DMS79 treated with DMSO at 0.1 percent for 48 hours (cell line): ENCODE data around the gene TPM2.

Experiments used
- DNase-seq: peaks from one replicate; lab custom pipeline; 2025; lab: John Stamatoyannopoulos, UW

TPM2 gene

DNA sequence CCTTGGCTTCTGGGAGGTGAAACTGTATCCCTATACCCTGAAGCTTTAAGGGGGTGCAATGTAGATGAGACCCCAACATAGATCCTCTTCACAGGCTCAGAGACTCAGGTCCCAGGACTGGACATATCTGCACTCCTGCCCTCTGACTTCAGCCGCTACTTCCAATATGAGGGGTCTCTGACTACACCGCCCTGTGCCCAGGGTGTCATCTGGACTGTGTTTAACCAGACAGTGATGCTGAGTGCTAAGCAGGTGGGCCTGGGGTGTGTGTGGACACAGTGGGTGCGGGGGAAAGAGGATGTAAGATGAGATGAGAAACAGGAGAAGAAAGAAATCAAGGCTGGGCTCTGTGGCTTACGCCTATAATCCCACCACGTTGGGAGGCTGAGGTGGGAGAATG, 10.6 kb downstream of the TPM2 start:
- DNase-seq: no peak

DNA sequence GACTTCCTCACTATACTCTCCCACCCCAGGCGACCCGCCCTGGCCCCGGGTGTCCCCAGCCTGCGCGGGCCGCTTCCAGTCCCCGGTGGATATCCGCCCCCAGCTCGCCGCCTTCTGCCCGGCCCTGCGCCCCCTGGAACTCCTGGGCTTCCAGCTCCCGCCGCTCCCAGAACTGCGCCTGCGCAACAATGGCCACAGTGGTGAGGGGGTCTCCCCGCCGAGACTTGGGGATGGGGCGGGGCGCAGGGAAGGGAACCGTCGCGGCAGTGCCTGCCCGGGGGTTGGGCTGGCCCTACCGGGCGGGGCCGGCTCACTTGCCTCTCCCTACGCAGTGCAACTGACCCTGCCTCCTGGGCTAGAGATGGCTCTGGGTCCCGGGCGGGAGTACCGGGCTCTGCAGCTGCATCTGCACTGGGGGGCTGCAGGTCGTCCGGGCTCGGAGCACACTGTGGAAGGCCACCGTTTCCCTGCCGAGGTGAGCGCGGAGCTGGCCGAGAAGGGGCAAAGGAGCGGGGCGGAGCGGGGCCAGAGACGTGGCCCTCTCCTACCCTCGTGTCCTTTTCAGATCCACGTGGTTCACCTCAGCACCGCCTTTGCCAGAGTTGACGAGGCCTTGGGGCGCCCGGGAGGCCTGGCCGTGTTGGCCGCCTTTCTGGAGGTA, 13.9 kb downstream of the TPM2 start:
- DNase-seq: no peak

DNA sequence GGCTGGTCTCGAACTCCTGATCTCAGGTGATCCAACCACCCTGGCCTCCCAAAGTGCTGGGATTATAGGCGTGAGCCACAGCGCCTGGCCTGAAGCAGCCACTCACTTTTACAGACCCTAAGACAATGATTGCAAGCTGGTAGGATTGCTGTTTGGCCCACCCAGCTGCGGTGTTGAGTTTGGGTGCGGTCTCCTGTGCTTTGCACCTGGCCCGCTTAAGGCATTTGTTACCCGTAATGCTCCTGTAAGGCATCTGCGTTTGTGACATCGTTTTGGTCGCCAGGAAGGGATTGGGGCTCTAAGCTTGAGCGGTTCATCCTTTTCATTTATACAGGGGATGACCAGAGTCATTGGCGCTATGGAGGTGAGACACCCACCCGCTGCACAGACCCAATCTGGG, 14.5 kb downstream of the TPM2 start:
- no peak for DNase-seq

DNA sequence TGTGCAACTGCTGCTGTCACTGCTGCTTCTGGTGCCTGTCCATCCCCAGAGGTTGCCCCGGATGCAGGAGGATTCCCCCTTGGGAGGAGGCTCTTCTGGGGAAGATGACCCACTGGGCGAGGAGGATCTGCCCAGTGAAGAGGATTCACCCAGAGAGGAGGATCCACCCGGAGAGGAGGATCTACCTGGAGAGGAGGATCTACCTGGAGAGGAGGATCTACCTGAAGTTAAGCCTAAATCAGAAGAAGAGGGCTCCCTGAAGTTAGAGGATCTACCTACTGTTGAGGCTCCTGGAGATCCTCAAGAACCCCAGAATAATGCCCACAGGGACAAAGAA, 15.7 kb downstream of the TPM2 start:
- no peak for DNase-seq

DNA sequence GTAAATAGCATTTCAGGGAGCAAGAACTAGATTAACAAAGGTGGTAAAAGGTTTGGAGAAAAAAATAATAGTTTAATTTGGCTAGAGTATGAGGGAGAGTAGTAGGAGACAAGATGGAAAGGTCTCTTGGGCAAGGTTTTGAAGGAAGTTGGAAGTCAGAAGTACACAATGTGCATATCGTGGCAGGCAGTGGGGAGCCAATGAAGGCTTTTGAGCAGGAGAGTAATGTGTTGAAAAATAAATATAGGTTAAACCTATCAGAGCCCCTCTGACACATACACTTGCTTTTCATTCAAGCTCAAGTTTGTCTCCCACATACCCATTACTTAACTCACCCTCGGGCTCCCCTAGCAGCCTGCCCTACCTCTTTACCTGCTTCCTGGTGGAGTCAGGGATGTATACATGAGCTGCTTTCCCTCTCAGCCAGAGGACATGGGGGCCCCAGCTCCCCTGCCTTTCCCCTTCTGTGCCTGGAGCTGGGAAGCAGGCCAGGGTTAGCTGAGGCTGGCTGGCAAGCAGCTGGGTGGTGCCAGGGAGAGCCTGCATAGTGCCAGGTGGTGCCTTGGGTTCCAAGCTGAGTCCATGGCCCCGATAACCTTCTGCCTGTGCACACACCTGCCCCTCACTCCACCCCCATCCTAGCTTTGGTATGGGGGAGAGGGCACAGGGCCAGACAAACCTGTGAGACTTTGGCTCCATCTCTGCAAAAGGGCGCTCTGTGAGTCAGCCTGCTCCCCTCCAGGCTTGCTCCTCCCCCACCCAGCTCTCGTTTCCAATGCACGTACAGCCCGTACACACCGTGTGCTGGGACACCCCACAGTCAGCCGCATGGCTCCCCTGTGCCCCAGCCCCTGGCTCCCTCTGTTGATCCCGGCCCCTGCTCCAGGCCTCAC, 16.3 kb downstream of the TPM2 start, which contains the start of gene CA9:
CA9 (plus strand) TSS at position 797 of the 893 bp plus-strand sequence; CDS start at position 829, 32 bp downstream.
- peak; percentile 82 for DNase-seq

DNA sequence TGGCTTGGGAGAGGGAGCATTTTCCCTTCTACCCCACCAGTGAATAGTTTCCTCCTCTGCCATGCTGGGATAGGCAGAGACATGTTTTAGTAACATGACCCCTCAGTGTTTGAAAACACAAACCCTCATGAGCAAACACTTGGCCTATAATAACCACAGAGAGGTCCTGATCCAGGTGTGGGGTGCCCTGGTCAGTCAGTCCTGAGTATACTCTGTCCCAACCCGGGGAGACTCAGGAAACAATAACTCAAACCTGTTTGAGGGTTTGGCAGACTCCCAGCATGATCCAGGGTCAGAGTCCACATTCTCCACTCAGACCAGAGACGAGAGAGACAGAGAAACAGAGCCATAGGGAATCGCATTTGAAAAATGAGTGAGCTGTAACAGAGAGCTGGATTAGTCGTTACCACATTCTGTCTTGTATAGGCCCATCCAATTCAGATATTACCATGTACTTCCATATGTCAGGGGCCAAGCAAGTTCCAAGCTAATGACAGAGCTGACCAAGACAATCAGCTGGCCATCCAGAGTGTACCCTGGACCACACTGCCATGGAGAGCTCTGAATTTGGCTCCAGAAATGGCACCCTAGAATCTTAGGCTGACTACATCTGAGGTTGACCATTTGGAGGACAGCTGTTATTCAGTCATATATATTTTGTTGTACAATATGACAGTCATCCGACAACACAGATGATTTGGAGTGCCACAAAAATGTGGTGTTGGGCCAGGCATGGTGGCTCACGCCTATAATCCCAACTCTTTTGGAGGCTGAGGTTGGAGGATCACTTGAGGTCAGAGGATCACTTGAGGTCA, 20.2 kb downstream of the TPM2 start:
- DNase-seq: no peak

DNA sequence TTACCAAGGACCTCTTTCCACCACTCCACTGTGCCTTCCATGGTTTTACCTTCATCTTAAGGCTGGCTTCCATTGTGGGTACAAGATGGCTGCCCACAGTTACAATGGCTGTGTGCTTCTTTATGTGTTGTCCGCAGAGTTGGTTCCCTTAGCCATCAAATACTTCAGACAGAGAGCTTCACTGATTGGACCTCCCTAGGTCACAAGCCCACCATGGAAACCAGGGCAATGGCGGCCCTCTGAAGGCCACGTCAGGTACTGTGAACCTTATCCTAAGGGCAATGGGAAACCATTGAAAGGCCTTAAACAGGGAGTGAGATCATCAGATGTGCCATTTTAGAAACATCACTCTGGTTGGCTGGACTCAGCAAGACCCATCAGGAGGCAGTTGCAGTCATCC, 21.8 kb downstream of the TPM2 start:
- no peak for DNase-seq

DNA sequence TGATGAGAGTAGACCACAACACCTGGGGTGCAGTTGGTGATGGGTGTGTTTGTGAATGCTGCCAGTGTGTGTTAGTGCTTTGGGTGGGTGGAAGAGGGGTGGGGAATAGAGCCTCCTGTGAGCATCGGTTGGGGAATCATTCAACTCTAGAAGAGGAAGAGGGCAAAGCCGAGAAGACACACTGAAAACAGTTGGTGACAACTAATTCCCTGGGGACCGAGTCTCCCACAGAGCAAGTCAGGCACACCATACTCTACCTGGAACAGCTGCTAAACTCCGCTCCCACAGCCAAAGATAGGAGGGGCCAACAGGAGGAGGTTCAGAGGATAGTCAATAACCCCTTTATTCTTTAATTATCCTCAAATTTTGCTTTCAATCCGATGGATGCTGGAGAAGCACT, 23.2 kb downstream of the TPM2 start:
- no peak for DNase-seq

DNA sequence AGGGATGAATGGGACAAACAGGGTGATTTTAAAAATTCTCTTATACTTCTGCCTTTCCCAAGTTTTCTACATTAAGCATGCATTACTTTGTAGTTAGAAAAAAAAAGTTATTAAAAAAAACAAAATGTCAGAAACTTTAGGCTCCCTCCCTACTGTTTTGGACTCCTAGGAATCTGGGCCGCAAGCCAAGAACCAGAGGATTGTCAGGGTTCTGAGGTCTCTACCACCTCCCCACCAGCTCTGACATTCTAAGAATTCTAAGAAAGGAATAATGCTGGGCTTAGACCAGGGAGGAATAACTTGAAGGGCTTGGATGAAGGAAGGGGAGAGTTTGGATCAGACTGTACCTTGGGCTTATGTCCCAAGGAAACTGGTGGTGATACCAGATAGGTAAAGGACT, 23.7 kb downstream of the TPM2 start:
- DNase-seq: no peak

DNA sequence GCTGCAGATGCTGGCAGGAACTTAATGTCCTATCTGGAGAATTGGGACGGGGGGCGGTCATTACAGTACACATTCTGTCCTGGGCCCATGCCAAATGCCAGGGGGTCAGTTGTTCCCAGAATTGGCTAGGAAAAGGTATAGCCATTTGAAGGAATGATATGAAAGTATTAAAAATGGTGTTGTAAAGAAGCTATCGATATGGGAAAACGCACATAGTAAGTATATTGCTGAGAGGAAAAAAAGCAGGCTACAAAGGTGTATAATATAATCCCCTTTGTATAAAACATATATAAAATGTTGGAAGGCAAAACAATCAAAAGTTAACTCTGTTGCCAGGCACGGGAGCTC, 24.3 kb downstream of the TPM2 start:
- DNase-seq: peak; percentile 43

DNA sequence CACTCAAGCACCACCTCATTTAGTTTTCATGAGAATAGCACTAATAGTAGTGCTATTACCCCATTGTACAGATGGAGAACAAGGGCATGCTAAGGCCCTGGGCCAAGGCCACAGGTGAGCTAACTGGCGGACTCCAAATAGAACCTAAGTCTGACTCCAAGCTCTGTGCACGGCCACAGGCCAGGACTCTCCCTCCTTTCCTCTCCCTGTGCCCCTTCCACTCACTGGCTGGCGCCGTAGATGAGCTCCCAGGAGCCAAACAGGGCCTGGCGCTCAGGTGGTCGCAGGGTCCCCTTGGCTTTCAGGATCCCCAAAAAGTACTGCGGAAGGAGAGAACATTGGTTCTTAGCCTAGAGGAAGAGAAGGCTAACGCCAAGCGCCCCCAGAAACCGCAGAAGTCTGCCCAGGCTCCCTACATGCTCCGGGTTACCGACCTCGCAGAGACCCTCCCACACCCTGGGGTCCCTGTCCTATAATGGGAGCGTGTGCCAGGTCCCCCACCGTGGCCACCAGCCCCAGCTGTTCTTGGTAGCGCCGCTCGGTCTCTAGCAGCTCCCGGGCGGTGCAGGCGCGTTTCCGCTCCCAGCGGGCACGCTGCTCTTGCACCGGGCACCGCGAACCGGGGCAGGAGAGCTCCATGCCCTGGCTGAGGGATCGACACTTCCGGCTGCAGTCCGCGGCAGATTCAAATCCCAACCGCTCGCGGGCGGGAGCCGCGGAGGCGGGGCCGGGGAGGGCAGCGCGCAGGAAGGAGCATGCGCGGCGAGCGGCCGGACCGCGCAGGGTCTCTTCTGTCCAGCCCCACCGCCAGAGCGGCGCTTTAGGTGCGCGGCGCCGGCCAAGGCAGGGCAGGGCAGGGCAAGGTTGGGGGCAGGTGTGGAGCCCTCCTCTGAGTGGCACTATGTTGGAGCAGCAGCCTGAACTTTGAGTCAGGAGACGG, 24.9 kb downstream of the TPM2 start, which contains the start of gene ARHGEF39:
ARHGEF39 (minus strand) TSS at position 665 of the 940 bp plus-strand sequence; CDS start at position 639, 26 bp downstream.
- peak; percentile 85 for DNase-seq

DNA sequence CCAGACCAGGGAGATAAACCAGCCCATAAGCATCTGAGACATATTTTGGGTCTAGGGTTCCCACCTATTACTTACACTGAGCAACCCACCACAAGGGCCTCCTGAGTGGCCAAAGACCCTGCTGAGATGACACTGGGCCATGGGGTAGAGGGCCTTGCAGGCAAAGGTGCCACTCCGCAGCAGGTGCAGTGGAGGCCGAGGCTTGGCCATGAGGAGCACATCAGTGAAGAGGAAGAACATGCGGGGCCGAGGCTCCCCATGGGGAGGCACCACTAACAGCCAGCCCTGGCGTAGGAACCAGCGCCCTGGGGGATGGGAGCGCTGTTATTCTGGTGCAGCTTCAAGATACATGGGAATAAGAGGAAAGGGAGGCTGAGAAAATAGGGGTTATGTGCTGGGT, 27.3 kb downstream of the TPM2 start:
- DNase-seq: no peak

DNA sequence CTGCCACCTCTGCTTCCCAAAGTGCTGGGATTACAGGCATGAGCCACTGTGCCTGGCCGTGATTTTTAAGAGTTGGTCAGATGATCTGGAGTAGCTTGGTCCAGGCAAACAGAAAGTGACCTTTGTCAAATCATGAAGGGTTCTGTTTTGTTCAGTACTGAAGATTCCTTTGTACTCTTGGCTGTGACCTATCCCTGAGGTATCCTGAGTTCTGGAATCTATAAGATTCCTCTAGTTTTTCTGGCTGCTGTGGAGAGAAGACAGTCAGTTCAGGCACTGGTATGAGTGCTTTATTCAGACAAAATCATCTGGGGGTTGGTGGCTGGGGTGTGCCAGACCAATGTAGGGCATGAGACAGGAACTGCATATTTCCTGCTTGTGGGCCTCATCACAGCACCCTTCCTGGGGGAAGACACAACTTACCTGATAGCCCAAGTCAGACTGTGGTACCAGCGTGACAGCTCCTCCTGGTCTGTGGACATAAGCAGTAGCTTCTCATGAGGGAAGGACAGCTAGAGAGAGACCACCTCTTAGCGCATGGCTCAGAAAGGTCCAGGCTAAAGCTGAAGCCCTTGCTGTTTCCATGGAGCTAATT, 27.9 kb downstream of the TPM2 start:
- DNase-seq: no peak

DNA sequence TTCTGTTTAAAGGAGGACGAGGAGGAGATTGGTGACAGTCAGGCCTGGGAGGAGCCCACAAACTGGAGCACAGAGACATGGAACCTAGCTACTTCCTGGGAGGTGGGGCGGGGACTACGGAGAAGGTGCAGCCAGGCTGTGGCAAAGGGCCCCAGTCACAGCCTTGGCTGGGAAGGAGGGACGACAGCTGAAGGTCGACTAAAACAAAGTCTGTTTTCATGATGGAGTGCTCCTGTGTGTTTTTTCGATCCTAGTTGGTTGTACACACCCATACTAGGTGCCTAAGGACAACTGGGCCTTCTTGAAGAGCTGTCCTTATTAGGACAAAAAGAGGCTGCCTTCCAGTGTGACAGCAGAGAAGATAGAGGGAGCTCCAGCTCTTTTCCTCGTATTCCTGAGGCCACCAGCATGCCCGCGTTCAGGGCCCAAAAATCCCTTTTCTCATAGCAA, 28.7 kb downstream of the TPM2 start:
- no peak for DNase-seq

DNA sequence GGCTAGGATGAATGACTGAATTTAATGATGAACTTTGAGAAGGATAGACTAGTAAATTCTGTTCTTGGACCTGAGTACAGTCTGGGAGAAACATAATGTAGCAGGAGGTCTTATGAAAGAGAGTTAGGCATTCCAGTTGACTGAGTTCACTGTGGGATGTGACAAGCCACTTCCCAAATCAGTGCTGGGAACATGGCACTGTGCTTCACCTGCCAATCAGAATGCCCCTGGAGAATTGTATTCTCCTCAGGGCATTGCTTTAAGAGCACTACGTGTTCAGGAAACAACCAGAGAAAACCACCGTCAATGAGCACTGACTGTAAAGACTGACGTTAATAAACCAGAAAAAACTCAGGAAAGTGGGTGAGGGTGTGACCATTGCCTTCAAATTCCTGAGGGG, 30.4 kb downstream of the TPM2 start:
- no peak for DNase-seq

DNA sequence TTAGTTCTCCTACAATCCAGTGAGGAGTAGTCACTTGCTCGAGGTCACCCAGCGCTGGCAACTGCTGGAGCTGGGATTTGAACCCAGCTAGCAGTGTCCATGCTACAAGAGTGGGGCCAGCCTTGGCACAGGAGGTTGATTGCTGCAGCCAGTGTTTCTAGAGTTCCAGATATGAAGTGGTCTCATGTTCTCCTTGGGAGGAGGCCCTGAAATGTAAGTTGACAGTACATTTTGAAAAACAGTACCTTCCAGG, 30.8 kb downstream of the TPM2 start:
- no peak for DNase-seq

DNA sequence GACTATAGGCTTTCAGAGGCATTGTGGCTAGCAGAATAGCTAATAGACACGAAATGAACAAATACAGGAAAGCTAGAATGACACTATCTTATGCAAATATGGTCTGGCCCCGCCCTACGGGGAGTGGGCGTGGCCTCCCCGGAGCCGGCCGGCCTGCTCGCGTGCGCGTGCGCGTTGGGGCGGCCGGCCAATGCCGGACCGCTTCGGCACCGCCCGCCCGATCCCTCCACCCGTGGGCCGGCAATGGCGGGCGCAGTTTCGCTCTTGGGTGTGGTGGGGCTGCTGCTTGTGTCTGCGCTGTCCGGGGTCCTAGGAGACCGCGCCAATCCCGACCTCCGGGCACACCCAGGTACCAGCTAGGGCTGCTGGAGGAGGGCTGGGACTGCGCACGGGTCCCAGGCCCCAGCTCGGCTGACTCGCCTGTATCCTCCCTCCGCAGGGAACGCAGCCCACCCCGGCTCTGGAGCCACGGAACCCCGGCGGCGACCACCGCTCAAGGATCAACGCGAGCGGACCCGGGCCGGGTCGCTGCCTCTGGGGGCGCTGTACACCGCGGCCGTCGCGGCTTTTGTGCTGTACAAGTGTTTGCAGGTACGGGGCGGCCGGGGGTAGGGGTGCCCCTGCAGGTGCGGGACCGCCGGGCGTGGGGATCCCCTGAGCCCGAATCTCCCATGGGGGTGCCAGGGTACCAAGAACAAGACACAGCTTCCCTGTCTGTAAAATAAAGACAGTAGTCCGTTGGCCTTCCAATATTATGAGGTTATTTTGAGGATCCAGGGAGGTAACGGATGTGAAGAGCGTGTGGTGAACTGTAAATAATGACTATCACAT, 31.4 kb downstream of the TPM2 start, which contains the start of gene CCDC107:
CCDC107 (plus strand) TSS at position 156 of the 831 bp plus-strand sequence; CDS start at position 244, 88 bp downstream.
- peak; percentile 94 for DNase-seq

DNA sequence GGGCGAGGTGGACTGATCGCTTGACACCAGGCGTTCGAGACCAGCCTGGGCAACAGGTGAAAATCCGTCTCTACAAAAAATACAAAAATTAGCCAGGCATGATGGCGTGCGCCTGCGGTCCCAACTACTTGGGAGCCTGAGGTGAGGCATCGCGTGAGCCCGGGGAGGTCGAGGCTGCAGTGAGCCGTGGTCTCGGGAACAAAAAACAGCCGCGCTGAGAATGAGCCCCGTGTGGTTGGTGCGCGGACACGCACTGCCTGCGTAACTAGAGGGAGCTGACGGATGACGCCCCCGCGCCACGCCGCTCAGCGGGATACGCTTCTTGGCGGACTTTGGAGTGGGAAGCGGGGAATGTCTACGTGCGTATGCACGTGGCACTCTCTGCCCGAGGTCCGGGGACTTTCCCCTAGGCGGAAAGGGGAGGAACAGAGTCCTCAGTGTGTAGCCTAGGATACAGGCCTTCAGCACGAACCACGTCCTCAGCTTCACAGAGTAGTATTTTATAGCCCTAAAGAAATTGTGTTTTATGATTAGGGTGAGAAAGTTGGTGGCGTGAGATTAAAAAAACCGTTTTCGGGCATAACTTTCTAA, 32.1 kb downstream of the TPM2 start, which contains the start of gene RMRP:
RMRP (minus strand) TSS at position 474 of the 591 bp plus-strand sequence.
- DNase-seq: peak; percentile 94

DNA sequence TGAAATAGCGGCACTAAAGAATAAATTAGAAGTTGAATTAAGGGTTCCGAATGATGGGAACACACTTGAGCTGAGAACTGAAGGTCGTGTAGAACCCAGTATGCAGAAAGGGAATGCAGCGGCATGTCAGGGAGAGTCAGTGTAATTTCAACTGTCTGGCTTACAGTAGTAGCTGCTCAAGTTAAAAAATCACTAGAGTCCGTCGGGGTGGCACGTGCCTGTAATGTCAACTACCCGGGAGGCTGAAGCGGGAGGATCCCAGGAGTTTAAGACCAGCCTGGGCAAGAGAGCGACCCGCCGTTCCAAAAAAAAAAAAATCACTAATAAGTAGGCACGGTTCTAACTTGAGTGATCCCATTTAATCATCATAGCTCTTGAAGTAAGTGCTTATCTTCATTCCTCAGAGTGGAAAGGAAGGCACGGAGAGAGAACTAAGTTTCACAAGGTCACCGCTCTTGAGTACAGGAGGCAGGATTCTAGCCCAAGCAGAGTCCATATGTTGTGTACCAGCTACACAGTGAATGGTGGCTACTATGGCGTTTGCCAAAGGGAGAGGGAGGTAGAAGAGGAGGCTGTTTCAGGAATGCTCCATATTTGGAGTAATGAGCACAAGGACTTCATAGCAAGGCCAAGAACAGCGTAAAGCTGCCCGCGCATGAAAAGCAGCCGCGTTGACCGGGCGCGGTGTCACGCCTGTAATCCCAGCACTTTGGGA, 32.7 kb downstream of the TPM2 start:
- peak; percentile 63 for DNase-seq
